Measurements from ENCODE around the gene PPP1R12B.

Gene PPP1R12B, protein sequence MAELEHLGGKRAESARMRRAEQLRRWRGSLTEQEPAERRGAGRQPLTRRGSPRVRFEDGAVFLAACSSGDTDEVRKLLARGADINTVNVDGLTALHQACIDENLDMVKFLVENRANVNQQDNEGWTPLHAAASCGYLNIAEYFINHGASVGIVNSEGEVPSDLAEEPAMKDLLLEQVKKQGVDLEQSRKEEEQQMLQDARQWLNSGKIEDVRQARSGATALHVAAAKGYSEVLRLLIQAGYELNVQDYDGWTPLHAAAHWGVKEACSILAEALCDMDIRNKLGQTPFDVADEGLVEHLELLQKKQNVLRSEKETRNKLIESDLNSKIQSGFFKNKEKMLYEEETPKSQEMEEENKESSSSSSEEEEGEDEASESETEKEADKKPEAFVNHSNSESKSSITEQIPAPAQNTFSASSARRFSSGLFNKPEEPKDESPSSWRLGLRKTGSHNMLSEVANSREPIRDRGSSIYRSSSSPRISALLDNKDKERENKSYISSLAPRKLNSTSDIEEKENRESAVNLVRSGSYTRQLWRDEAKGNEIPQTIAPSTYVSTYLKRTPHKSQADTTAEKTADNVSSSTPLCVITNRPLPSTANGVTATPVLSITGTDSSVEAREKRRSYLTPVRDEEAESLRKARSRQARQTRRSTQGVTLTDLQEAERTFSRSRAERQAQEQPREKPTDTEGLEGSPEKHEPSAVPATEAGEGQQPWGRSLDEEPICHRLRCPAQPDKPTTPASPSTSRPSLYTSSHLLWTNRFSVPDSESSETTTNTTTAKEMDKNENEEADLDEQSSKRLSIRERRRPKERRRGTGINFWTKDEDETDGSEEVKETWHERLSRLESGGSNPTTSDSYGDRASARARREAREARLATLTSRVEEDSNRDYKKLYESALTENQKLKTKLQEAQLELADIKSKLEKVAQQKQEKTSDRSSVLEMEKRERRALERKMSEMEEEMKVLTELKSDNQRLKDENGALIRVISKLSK

DNA sequence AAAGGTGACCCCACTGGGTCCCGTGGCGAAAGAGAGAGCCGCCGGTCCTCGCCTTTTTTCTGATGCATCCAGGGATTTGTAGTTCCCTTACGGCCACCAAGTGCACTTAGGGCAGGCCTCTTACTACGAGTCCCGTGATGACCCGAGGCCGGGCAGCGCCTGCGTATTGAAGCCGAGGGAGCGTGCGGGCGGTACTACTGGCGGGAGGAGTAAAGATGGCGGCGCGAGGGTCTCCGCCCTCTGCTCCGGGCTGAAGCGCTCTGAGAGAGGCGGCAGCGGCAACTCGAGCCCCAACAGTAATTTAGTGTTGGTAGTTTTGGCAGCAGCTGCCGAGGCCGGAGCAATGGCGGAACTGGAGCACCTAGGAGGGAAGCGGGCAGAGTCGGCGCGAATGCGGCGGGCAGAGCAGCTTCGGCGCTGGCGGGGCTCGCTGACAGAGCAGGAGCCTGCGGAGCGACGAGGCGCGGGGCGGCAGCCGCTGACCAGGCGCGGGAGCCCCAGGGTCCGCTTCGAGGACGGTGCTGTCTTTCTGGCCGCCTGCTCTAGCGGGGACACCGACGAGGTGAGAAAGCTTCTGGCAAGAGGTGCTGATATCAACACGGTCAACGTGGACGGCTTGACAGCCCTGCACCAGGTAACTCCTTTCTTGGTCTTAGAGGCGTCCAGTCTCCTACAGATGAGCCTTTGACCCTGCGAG lies at the start of gene PPP1R12B:
TSS of gene PPP1R12B (plus strand) at position 191 of the 697 bp plus-strand sequence. CDS start at position 344, 153 bp downstream.
- peak; percentile 96 for DNase-seq (ENCODE audit: low spot score)

DNA sequence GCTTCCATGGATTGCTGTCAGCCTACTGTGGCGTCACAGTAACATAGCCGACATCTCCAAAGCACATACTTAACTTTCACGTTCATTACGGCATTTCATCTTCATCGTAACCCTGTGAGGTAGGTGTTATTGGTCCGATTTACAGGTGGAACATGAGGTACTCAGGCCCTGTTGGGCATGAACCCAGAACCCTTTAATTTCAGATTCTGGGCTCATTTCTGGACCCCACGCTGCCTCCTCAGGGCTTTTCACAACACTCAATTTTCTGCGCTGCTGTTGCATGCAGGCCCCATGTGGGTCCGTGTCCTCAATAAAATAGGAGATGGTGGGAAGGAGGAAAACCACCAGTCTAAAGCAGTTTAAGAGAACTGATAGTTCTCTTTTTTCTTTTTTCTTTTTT lies 46.3 kb upstream of the PPP1R12B start:
- DNase-seq (ENCODE audit: low spot score) = no peak

DNA sequence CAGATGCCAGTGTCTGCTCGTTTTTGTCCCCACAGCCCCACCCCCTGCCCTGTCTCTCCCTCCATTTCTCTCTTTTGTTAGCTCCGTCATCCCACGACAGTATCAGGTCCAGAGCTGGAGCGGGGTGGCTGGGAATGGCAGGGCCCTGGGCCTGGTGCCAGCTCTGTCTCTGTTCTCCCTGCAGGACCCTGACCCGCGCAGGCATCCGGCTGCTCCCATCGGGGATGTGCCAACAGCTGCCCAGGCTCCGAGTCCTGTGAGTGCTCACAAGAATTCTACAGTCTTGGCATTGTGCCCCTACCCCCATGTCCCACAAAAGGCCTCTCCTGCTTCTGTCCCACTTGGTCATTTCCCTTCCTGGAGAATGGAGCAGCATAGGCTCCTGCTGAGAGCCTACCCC lies 44.1 kb upstream of the PPP1R12B start:
- DNase-seq (ENCODE audit: low spot score) = no peak

DNA sequence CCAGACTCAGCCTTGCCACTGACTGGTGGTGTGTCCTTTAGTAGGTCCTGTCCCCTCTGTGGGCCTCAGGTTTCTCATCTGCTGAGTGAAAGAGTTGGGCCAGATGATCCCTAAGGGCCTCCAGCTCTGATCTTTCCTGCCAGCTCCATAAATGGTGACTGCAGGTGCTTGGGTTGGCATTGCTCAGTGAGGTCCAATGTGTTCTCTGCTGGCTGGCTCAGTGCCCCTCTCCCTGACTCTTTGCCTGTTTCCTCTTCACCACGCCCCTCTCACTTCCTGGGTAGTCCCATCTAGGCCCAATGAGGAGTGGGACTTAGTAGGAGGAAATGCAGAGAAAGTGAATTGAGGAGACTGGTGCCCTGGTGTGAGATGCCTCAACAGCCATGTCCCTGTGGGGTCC lies 43.3 kb upstream of the PPP1R12B start:
- DNase-seq (ENCODE audit: low spot score) = no peak

DNA sequence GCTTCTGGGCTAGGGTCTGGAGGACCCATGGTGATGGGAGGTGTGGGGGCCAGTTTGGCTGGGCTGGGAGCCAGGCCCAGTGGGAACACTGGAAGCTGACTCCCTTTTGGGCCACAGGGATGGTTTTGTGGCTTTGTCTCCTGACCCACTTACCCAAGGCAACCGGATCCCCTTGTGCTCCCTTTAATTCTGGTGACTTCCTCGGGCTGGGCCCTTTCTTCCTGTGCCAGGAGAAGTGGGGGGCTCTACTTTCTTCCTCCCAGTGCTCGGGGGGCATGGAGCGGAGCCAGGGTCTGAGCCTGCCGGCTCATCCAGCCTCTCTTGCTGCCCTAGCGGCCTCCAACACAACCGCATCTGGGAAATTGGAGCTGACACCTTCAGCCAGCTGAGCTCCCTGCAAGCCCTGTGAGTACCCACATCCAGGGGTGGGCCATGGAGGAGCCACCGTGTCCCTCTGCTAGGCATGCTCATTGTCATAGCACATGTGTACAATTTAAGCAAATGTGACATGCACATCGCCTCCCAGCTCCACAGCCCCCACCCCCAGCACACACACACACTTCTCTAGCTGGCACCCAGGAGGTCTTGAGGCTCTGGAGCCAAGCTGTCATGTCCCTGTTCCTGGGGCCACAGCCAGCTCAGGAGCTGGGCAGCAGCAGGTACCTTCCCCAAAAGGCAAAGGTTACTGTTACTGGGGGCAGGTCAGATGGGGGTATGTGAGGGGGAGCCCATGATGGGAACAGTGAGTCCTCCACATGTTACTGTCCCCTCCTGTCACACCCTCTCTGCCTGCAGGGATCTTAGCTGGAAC lies 41.8 kb upstream of the PPP1R12B start:
- no peak for DNase-seq (ENCODE audit: low spot score)

DNA sequence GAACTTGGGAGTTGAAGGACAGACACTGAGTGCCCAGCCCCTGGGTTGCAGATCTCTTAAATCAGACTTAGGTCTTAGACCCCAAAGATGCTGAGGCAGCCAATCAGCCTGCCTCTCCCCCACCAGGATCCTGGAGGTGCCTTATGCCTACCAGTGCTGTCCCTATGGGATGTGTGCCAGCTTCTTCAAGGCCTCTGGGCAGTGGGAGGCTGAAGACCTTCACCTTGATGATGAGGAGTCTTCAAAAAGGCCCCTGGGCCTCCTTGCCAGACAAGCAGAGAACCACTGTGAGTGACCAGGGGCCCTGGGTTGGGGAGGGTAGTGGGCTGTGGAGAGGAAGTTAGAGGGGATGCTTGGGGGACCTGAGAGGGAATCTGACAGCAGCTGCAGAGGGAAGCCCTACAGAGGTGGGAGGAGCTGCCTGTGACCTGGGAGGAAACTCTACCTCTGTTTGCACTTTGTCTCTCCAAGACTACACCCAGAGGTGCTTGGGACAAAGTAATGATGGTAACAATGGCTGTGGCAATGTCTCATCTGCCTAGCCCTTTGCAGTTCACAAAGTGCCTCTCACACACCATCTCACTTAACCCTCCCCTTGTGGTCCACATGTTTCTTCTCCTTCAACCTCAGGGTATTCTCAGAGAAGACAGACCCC lies 38.3 kb upstream of the PPP1R12B start:
- no peak for DNase-seq (ENCODE audit: low spot score)

DNA sequence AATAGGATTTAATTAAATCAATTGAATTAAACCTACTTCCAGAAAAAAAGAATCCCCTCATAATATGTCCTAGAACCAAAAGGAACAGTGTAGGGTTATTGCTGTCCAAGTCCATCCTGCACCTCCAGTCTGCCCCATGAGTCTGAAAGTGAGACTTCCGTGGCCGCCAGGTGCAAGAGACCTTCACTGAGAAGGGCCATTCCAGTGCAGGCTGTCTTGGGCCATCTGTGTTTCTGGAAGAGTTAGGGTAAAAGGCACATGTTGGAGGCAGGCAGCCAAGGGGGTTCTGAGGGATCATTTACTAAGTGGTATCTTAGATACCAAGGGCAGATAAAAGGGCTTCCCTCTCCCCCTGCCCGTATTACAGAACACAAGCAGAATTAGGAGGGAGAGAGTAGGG lies 37.8 kb upstream of the PPP1R12B start:
- DNase-seq (ENCODE audit: low spot score) = no peak

DNA sequence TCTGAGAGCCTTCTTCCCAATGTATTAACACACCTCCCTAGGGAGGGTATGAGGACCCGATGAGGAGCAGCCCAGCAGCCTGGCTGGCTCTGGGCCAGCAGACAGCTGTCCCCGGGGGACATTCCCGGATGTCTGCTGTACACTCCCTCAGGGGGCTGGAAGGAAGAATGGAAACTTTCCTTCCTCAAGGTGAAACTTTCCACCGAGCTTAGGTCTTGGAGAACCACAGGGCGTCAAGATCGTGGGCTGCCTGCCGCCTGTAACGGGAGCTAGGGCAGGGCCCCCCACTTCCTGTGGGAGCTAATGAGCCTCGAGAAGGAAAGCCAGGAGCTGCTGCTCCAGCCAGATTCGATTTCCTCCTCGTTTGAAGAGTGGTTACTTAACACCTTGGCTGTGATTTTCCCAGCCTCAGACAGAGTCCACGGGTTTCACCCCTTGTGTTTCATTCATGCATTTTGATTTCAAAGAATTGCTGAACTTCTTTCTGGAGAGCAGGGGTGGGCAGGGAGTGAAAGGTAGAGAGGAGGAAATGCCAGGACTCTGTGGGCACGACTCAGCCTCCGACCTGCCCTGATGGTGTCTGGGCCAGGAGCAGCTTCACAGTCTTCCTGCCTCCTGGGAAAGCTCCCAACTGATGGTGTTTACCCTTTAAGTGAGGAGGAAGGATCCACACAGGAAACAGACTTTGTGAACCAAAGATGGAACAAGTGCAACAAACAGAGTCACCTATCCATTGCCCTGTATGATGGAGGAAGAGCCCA lies 36.4 kb upstream of the PPP1R12B start:
- DNase-seq (ENCODE audit: low spot score) = no peak

DNA sequence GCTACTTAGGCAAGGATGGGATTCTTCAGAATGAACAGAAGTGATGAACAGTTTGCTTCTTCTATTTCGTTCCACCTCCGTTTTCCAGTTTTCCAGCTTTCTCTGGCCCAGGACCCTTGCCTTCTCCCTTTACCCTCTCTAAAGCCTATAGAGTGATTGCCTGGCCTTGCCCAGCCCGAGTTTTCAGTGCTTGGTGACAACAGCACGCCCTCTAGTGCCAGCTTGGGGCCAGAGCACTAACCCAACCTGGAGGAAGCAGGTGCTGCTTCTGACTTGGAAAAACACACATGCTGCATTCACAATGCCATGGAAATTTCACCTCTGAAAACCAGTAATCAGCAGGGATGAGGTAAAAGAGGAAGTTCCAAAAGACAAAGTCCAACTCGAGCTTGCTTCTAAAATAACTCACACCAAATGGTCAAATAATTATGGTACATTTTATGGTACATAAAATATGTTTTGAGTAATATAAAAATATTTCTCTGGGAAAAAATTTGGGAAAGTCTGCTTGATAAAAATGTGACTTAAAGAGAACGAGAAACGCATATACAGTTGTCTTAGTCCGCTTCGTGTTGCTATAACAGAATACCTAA lies 32.8 kb upstream of the PPP1R12B start:
- peak; percentile 85 for DNase-seq (ENCODE audit: low spot score)

DNA sequence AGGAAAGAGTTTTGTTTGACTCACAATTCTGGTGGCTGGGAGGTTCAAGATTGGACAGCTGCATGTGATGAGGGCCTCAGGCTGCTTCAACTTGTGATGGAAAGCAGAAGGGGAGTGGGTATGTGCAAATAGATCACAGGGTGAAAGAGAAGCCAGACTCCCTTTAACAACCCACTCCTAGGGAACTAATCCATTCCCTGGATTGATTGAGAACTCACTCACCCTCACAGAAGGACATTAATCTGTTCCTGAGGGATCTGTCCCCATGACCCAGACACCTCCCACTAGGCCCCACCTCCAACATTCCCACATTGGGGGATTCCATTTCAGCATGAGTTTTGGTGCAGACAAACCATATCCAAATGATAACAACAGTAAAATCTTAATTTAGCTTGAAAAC lies 32.3 kb upstream of the PPP1R12B start:
- DNase-seq (ENCODE audit: low spot score) = no peak

DNA sequence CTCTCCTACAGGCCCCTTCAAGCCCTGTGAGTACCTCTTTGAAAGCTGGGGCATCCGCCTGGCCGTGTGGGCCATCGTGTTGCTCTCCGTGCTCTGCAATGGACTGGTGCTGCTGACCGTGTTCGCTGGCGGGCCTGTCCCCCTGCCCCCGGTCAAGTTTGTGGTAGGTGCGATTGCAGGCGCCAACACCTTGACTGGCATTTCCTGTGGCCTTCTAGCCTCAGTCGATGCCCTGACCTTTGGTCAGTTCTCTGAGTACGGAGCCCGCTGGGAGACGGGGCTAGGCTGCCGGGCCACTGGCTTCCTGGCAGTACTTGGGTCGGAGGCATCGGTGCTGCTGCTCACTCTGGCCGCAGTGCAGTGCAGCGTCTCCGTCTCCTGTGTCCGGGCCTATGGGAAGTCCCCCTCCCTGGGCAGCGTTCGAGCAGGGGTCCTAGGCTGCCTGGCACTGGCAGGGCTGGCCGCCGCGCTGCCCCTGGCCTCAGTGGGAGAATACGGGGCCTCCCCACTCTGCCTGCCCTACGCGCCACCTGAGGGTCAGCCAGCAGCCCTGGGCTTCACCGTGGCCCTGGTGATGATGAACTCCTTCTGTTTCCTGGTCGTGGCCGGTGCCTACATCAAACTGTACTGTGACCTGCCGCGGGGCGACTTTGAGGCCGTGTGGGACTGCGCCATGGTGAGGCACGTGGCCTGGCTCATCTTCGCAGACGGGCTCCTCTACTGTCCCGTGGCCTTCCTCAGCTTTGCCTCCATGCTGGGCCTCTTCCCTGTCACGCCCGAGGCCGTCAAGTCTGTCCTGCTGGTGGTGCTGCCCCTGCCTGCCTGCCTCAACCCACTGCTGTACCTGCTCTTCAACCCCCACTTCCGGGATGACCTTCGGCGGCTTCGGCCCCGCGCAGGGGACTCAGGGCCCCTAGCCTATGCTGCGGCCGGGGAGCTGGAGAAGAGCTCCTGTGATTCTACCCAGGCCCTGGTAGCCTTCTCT lies 30.3 kb upstream of the PPP1R12B start:
- DNase-seq (ENCODE audit: low spot score) = no peak

DNA sequence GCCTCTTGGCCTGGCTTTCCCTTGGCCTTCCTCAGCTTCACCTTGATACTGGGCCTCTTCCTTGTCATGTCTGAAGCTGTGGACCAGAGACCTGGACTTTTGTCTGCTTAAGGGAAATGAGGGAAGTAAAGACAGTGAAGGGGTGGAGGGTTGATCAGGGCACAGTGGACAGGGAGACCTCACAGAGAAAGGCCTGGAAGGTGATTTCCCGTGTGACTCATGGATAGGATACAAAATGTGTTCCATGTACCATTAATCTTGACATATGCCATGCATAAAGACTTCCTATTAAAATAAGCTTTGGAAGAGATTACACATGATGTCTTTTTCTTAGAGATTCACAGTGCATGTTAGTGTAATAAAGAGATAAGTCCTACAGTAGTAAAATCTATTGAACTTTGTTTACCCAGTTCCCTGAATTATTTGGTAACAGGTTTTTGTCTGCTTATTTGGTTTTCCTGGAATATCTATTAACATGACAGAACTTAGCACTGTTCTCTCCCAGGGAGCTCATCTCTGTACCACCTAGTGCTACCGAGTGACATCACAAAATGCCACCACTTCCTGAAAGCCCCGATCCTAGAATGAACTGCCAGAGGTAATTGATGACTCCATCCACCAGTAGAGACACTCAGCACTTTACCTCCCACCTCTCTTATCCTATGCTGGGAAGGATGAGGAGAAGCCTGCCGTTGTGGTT lies 29.0 kb upstream of the PPP1R12B start:
- no peak for DNase-seq (ENCODE audit: low spot score)

DNA sequence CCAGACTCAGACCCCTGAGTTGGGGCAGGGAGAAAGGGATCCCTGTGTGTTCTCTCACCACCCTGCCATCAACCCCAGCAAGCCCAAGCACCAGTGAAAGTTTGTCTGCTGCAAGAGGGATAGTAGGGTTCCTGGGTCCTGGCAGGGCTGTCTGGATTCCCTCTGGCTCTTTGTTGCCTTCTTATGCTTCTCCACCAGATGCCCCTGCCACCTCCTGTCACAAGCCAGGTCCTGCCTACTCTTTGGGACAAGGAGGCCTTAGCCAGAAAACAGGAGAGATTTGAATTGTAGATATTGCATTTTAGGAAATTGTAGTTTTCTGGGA lies 28.5 kb upstream of the PPP1R12B start:
- no peak for DNase-seq (ENCODE audit: low spot score)

DNA sequence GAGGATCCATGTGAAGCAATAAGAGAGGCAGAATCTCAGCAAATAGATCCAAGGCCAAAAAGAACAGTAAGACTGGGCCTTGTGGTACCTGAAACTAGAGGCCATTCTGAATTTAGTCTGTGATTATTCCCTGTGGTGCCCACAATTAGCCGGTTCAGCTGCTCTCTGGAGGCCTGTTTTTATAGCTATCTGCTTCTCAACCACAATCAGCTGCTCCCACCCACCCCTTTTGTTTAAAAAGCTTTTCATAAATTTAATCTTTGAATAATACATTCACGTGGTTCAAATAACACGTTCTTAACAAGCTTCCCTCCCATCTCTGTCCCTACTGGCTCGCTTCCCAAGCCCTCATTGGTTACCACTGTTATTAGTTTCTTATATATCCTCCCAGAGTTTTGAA lies 24.8 kb upstream of the PPP1R12B start:
- no peak for DNase-seq (ENCODE audit: low spot score)

DNA sequence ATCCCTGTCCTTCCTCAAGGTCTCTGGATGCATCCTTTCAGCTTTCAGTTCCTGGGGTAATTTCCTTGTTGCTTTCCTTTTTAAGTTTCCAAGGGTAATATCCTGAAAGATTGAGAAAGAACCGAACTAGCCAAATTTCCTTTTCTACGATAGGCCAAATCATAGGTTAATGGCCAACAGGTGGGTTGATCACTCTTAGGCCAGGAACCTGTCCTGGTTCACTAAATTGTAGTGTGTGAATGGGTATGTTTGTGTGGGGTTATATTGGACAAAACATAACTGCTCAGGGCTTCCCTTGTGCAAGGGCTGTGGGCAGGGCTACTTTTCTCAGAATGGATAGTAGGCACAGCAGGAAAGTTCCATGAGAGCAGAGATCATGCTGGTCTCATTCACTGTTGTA lies 23.9 kb upstream of the PPP1R12B start:
- no peak for DNase-seq (ENCODE audit: low spot score)

DNA sequence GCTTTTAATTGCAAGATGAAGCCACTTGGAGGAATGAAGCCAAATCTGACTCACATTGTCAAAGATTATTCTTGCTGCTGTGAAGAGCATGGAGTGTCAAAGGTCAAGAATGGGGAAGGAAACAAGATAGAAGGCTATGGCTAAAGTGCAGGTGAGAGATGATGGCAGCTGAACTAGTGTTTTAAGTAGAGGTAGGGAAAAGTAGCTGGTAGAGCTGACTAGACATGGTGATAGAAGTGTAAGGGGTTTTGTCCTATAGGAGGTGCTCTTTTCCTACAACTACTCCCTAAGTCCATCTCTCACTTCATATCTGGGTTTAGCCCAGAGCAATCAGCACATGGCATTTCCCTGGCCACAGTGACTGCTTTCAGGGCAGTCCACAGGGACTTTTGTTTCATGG lies 18.6 kb upstream of the PPP1R12B start:
- no peak for DNase-seq (ENCODE audit: low spot score)

DNA sequence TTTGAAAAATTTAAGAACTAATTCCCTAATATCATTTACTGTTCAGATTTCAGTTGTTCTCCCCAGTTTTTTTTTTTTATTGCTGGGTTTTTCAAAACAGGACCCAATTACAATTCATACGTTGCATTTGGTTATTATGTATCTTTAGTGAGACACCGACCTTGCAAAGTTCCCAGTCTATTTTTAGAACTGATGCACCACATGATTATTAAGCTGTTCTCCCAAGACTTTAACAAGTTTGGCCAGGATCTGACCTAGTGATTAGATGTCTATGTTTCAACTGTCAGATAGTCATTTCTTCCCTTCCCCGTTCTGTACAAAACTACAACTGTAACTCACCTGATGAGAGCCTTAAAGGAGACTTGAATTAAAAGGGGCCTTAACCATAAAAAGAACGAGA lies 14.6 kb upstream of the PPP1R12B start:
- no peak for DNase-seq (ENCODE audit: low spot score)

Measured in GM03348 (cell line).